Kidney (tissue), 14 donors: ENCODE results near the gene PTPRF. TPM values are rescaled to one million over a fixed set of nuclear protein-coding genes. Genes with fewer than 3 reads are reported as not detected.

Experiments
- DNase-seq, 5 donors: peaks; one replicate each; pipeline ENCODE4 v3.0.0-alpha.2; 2013 to 2020
- FAIRE-seq: peaks from 2 replicates; lab custom pipeline; 2012; peaks lifted over from hg19 to GRCh38; lab: Jason Lieb, UNC
- H3K27ac ChIP-seq, 2 donors: one replicate each; pipeline ENCODE4 v1.7.0; 2013; ENCODE audit warnings: low read depth in 2 of 2, low read length in 2 of 2, inconsistent platforms in 1 of 2
- H3K27me3 ChIP-seq: one replicate; pipeline ENCODE4 v1.7.1; 2013; ENCODE audit warnings: low read length, inconsistent platforms; ENCODE audit not compliant: control insufficient read depth, insufficient read depth
- H3K36me3 ChIP-seq, 3 donors: one replicate each; pipeline versions ENCODE4 v1.7.0 to v1.7.1; 2013; ENCODE audit warnings: low read length in 3 of 3, control low read depth in 1 of 3, inconsistent platforms in 1 of 3; ENCODE audit not compliant: insufficient read depth in 3 of 3, control insufficient read depth in 2 of 3
- H3K4me1 ChIP-seq, 3 donors: one replicate each; pipeline versions ENCODE4 v1.7.0 to v1.7.1; 2013; ENCODE audit warnings: low read length in 3 of 3, inconsistent platforms in 1 of 3, low read depth in 1 of 3; ENCODE audit not compliant: control insufficient read depth in 2 of 3, insufficient read depth in 2 of 3
- H3K4me3 ChIP-seq, 3 donors: one replicate each; pipeline versions ENCODE4 v1.7.0 to v1.8.1; 2013; ENCODE audit warnings: low read length in 3 of 3, control low read depth in 1 of 3, inconsistent platforms in 1 of 3
- H3K9ac ChIP-seq, 3 donors: one replicate each; pipeline versions ENCODE4 v1.7.0 to v1.7.1; 2013; ENCODE audit warnings: low read length in 3 of 3, control low read depth in 1 of 3, inconsistent platforms in 1 of 3
- H3K9me3 ChIP-seq, 3 donors: one replicate each; pipeline versions ENCODE4 v1.7.0 to v1.7.1; 2013; ENCODE audit warnings: low read length in 3 of 3, control low read depth in 1 of 3, inconsistent platforms in 1 of 3; ENCODE audit not compliant: control insufficient read depth in 2 of 3, insufficient read depth in 1 of 3
- intact Hi-C: fragments of 100-400 bp; cut with DNase I; formaldehyde crosslinking; loops from one replicate; pipeline ENCODE4 v1.11.1; 2022
- polyA plus RNA-seq: library from polyadenylated mRNA; stranded (reverse); fragments of 350-450 nt; fragmentation: Illumina TruSeq; extraction: RNeasy Lipid Tissue Mini Kit (QIAGEN cat#74804); gene quantifications from one replicate; pipeline ENCODE4 v1.2.3, GENCODE V29; 2014; ENCODE audit warnings: low read depth, low replicate concordance; ENCODE audit not compliant: insufficient read depth
- total RNA-seq: library from RNA; stranded (reverse); fragmentation: NEBNext Ultra II Directional; extraction: Animal tissue kit (Norgen Biotek cat#: 25700); gene quantifications from one replicate; pipeline ENCODE4 v1.2.1, GENCODE V29; 2021
- TF ChIP-seq, protein P1 (sequence below): IDR thresholded peaks from 3 replicates; pipeline ENCODE4 v1.5.1; 2012; ENCODE audit warnings: mild to moderate bottlenecking, moderate library complexity, borderline replicate concordance; ENCODE audit not compliant: insufficient read depth; ENCODE audit errors: extremely low read depth
- donor health status: control.
- donor health status: control.
- donor health status: control.
- donor health status: control.
- donor health status: control.
- donor health status: DM: yes; HTN: yes; CAD: no.
- donor health status: Normal renal cell carcinoma (clear cell type).

PTPRF gene
- total and polyA plus RNA-seq, 2 donors from 2014 or later, result 39.5 to 197 TPM

DNA sequence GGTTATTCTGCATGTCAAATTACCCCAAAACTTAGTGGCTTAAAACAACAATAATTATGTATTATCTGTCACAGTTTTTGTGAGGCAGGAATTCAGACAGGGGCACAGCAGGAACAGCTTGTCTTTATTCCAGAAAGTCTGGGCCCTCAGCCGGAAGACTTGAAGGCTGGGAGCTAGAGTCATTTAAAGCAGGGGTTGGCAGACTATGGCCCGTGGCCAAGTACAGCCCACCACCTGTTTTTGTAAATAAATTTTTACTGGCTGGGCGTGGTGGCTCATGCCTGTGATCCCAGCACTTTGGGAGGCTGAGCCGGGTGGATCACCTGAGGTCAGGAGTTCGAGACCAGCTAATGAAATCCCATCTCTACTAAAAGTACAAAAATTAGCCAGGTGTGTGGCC, 79.7 kb downstream of the PTPRF start:
- H3K4me3 ChIP-seq, result no peak overlapping the region
- H3K36me3 ChIP-seq, result peaks cover 0 to 31% (median 16%) of the 10 kb centered on the region in 3 donors
- intact Hi-C loops, result no loop called here
- no peak overlapping the region for H3K27ac ChIP-seq
- H3K9me3 ChIP-seq, result no peaks in the 10 kb centered on the region
- no peak for DNase-seq
- FAIRE-seq, result no peak
- TF ChIP-seq, protein P1, sequence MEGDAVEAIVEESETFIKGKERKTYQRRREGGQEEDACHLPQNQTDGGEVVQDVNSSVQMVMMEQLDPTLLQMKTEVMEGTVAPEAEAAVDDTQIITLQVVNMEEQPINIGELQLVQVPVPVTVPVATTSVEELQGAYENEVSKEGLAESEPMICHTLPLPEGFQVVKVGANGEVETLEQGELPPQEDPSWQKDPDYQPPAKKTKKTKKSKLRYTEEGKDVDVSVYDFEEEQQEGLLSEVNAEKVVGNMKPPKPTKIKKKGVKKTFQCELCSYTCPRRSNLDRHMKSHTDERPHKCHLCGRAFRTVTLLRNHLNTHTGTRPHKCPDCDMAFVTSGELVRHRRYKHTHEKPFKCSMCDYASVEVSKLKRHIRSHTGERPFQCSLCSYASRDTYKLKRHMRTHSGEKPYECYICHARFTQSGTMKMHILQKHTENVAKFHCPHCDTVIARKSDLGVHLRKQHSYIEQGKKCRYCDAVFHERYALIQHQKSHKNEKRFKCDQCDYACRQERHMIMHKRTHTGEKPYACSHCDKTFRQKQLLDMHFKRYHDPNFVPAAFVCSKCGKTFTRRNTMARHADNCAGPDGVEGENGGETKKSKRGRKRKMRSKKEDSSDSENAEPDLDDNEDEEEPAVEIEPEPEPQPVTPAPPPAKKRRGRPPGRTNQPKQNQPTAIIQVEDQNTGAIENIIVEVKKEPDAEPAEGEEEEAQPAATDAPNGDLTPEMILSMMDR, result no peak
- H3K27me3 ChIP-seq, result no peaks in the 10 kb centered on the region
- H3K4me1 ChIP-seq, result no peaks in the 10 kb centered on the region
- no peak overlapping the region for H3K9ac ChIP-seq

DNA sequence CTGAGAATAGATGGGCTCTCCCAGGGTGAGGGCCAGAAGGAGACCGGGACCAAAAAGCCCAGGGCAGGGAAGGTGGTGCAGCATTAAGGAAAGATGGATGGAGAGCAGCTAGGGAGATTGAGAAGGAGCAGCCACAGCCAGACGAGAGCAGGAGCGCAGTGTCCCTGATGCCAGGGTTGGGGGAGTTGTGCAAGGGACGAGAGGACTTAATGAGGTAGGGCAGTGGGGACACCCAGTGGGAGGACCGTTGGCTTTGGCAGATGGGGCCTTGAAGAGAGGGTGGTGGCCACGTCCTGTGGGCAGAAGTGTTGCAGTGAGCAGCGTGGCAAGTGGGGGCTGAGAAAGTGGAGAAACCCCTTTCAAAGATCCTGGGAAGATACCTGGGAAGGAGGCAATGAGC, 81.3 kb downstream of the PTPRF start:
- Histone ChIP-seq H3K4me3 (no peak overlapping the region), H3K27me3 (no peaks in the 10 kb centered on the region), H3K9ac (no peak overlapping the region), H3K4me1 (no peaks in the 10 kb centered on the region), H3K36me3 (peaks cover 0 to 20% (median 14%) of the 10 kb centered on the region in 3 donors), H3K27ac (no peak overlapping the region), H3K9me3 (no peaks in the 10 kb centered on the region)
- DNase-seq (no peak), FAIRE-seq (no peak)
- intact Hi-C loops, result no loop called here
- TF ChIP-seq, protein P1, result no peak

DNA sequence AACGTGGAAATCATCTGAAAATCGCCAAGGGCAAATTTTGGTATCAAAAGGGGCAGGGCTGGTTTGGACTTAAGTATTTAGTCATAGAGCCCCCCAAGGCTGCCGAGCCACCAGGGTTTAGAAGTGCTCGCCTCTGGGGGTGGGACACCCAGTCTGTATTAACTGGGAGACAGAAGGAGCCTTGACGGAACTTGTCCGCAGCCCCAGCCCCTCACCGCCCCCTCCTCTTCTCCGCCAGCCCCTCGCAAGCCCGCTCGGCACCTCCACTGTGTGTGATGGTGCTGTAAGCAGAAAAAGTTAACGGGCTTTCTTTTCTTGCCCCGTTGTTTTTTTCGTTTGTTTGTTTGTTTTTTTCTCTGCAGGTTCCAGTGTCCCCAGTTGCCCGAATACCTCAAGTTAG, 81.7 kb downstream of the PTPRF start:
- Histone ChIP-seq H3K4me3 (no peak overlapping the region), H3K27ac (no peak overlapping the region), H3K9me3 (no peaks in the 10 kb centered on the region), H3K36me3 (peaks cover 0 to 20% (median 12%) of the 10 kb centered on the region in 3 donors), H3K27me3 (no peaks in the 10 kb centered on the region), H3K9ac (no peak overlapping the region), H3K4me1 (no peaks in the 10 kb centered on the region)
- intact Hi-C loops, result no loop called here
- DNase-seq (peak in 1 of 5 donors; percentile 30), FAIRE-seq (no peak)
- TF ChIP-seq, protein P1, result no peak
